HUES6 (cell line): ENCODE measurements around the gene DGKI.

ENCODE experiments used
- H3K27ac ChIP-seq: 2 replicates; pipeline ENCODE4 v1.7.0; 2013; ENCODE audit warnings: low read depth, mild to moderate bottlenecking, low read length, inconsistent platforms
- H3K27me3 ChIP-seq: 2 replicates; pipeline ENCODE4 v1.6.1; 2013; ENCODE audit warnings: low read length; ENCODE audit not compliant: control insufficient read depth, insufficient read depth
- H3K36me3 ChIP-seq: 2 replicates; pipeline ENCODE4 v1.6.1; 2013; ENCODE audit warnings: low read length; ENCODE audit not compliant: control insufficient read depth, insufficient read depth
- H3K4me1 ChIP-seq: 2 replicates; pipeline ENCODE4 v1.6.1; 2013; ENCODE audit warnings: low read length; ENCODE audit not compliant: control insufficient read depth, insufficient read depth
- H3K4me3 ChIP-seq: 2 replicates; pipeline ENCODE4 v1.5.1; 2013; ENCODE audit warnings: low read depth, low read length
- H3K9ac ChIP-seq: one replicate; pipeline ENCODE4 v1.6.1; 2013; ENCODE audit warnings: mild to moderate bottlenecking, low read length
- H3K9me3 ChIP-seq: 2 replicates; pipeline ENCODE4 v1.6.1; 2013; ENCODE audit warnings: low read depth, low read length; ENCODE audit not compliant: control insufficient read depth, insufficient read depth

The DGKI gene

GRCh38 chr7:137619181-137619580 lies 227.6 kb downstream of the DGKI start:
- Histone ChIP-seq H3K9ac (no peak overlapping the region), H3K36me3 (no peaks in the 10 kb centered on the region), H3K27ac (no peak overlapping the region), H3K4me3 (no peak overlapping the region), H3K4me1 (peaks cover 7% of the 10 kb centered on the region), H3K9me3 (no peaks in the 10 kb centered on the region), H3K27me3 (no peaks in the 10 kb centered on the region)

- Histone ChIP-seq H3K4me1 (peaks cover 7% of the 10 kb centered on the region), H3K36me3 (no peaks in the 10 kb centered on the region), H3K27ac (no peak overlapping the region), H3K27me3 (no peaks in the 10 kb centered on the region), H3K9ac (no peak overlapping the region), H3K4me3 (no peak overlapping the region), H3K9me3 (no peaks in the 10 kb centered on the region)
These were observed 228.0 kb downstream of the DGKI start for GRCh38 chr7:137618748-137619147.

- no peak overlapping the region for H3K4me3 ChIP-seq
- H3K27ac ChIP-seq: no peak overlapping the region
- no peaks in the 10 kb centered on the region for H3K27me3 ChIP-seq
- no peaks in the 10 kb centered on the region for H3K9me3 ChIP-seq
- no peak overlapping the region for H3K9ac ChIP-seq
- no peaks in the 10 kb centered on the region for H3K4me1 ChIP-seq
- no peaks in the 10 kb centered on the region for H3K36me3 ChIP-seq
These were observed 233.7 kb downstream of the DGKI start for GRCh38 chr7:137613006-137613525.

GRCh38 chr7:137611606-137612005 lies 235.2 kb downstream of the DGKI start:
- no peaks in the 10 kb centered on the region for H3K4me1 ChIP-seq
- H3K9me3 ChIP-seq: no peaks in the 10 kb centered on the region
- H3K27ac ChIP-seq: no peak overlapping the region
- H3K36me3 ChIP-seq: no peaks in the 10 kb centered on the region
- no peak overlapping the region for H3K9ac ChIP-seq
- H3K4me3 ChIP-seq: no peak overlapping the region
- H3K27me3 ChIP-seq: no peaks in the 10 kb centered on the region

GRCh38 chr7:137609500-137609899 lies 237.3 kb downstream of the DGKI start:
- Histone ChIP-seq H3K4me1 (no peaks in the 10 kb centered on the region), H3K9ac (no peak overlapping the region), H3K27me3 (no peaks in the 10 kb centered on the region), H3K36me3 (no peaks in the 10 kb centered on the region), H3K9me3 (no peaks in the 10 kb centered on the region), H3K4me3 (no peak overlapping the region), H3K27ac (no peak overlapping the region)

GRCh38 chr7:137606061-137606674 lies 240.6 kb downstream of the DGKI start:
- Histone ChIP-seq H3K4me1 (no peaks in the 10 kb centered on the region), H3K9ac (no peak overlapping the region), H3K27me3 (no peaks in the 10 kb centered on the region), H3K27ac (no peak overlapping the region), H3K9me3 (no peaks in the 10 kb centered on the region), H3K36me3 (no peaks in the 10 kb centered on the region), H3K4me3 (no peak overlapping the region)

- H3K9ac ChIP-seq: no peak overlapping the region
- H3K4me1 ChIP-seq: no peaks in the 10 kb centered on the region
- no peaks in the 10 kb centered on the region for H3K27me3 ChIP-seq
- H3K36me3 ChIP-seq: no peaks in the 10 kb centered on the region
- no peaks in the 10 kb centered on the region for H3K9me3 ChIP-seq
- no peak overlapping the region for H3K4me3 ChIP-seq
- H3K27ac ChIP-seq: no peak overlapping the region
These were observed 243.7 kb downstream of the DGKI start for GRCh38 chr7:137603043-137603442.

GRCh38 chr7:137601642-137602041 lies 245.1 kb downstream of the DGKI start:
- Histone ChIP-seq H3K27me3 (no peaks in the 10 kb centered on the region), H3K36me3 (no peaks in the 10 kb centered on the region), H3K4me1 (no peaks in the 10 kb centered on the region), H3K9ac (no peak overlapping the region), H3K27ac (no peak overlapping the region), H3K4me3 (no peak overlapping the region), H3K9me3 (no peaks in the 10 kb centered on the region)

GRCh38 chr7:137597856-137598255 lies 248.9 kb downstream of the DGKI start:
- Histone ChIP-seq H3K27me3 (no peaks in the 10 kb centered on the region), H3K4me1 (no peaks in the 10 kb centered on the region), H3K27ac (no peak overlapping the region), H3K36me3 (no peaks in the 10 kb centered on the region), H3K9me3 (no peaks in the 10 kb centered on the region), H3K4me3 (no peak overlapping the region), H3K9ac (no peak overlapping the region)

- Histone ChIP-seq H3K9ac (no peak overlapping the region), H3K27me3 (no peaks in the 10 kb centered on the region), H3K4me3 (no peak overlapping the region), H3K9me3 (no peaks in the 10 kb centered on the region), H3K36me3 (no peaks in the 10 kb centered on the region), H3K4me1 (peaks cover 15% of the 10 kb centered on the region), H3K27ac (no peak overlapping the region)
These were observed 253.6 kb downstream of the DGKI start for GRCh38 chr7:137593115-137593711.

GRCh38 chr7:137592232-137592896 lies 254.4 kb downstream of the DGKI start:
- Histone ChIP-seq H3K36me3 (no peaks in the 10 kb centered on the region), H3K9ac (no peak overlapping the region), H3K27me3 (no peaks in the 10 kb centered on the region), H3K27ac (peak overlapping the region; percentile 38; the same call in 1 of the 2 replicates), H3K4me3 (no peak overlapping the region), H3K9me3 (no peaks in the 10 kb centered on the region), H3K4me1 (peaks cover 15% of the 10 kb centered on the region)
